ENCODE measurements around the gene DISP2.

DISP2 gene

GRCh38 chr15:40365016-40365415 is 7.0 kb downstream of the DISP2 start:
- TF ChIP-seq, protein P1, sequence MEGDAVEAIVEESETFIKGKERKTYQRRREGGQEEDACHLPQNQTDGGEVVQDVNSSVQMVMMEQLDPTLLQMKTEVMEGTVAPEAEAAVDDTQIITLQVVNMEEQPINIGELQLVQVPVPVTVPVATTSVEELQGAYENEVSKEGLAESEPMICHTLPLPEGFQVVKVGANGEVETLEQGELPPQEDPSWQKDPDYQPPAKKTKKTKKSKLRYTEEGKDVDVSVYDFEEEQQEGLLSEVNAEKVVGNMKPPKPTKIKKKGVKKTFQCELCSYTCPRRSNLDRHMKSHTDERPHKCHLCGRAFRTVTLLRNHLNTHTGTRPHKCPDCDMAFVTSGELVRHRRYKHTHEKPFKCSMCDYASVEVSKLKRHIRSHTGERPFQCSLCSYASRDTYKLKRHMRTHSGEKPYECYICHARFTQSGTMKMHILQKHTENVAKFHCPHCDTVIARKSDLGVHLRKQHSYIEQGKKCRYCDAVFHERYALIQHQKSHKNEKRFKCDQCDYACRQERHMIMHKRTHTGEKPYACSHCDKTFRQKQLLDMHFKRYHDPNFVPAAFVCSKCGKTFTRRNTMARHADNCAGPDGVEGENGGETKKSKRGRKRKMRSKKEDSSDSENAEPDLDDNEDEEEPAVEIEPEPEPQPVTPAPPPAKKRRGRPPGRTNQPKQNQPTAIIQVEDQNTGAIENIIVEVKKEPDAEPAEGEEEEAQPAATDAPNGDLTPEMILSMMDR (IDR thresholded peaks at IDR 0.05): no peak
- no peaks in the 10 kb centered on the region for H3K9me3 ChIP-seq
- no peak for DNase-seq

DNA sequence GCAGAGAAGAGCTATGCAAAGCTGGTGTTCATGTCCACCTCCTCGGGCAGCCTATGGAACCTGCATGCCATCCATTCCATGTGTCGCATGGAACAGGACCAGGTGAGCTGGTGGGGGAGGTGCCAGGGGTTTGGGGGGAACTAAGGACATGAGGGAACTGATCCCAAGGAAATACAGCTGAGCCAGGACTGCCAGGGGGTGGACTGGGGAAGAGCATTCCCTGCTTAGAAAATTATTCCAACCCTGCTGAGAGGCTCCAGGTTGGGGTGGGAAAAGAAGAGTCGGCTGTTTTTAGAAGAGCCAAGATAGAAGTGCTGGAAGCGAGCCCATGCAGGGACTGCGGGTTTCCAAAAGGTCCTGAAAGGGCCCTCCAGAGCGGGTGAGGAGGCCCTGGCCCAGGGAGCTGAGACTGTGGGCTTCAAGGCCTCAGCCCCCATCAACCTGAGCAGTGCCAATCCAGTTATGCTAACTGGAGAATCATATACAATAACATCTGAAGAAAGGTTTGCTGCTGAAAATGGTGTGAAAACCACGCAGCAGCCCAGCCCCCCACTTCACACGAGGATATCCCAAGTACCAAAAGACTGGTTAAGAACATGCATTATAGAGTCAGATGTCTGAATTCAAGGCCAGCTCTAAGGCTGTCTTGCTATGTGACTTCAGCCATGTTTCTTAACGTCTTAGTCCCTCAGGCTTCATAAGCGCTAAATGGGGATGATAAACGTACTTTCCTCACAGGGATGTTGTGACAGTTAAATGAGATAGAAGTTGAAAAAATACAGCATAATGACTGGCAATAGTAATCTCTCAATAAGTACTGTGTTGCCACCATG is 7.8 kb downstream of the DISP2 start:
- TF ChIP-seq, protein P1 (IDR thresholded peaks at IDR 0.05): no peak
- intact Hi-C loops (cut with DNase I; ENCODE audit: low total_unique reads): loop anchor here (2.0 to 10.0 kb wide), 2 partner anchors 45 to 81 kb away; partner anchors contain the start of gene ANKRD63
- no peaks in the 10 kb centered on the region for H3K36me3 ChIP-seq
- no peaks in the 10 kb centered on the region for H3K27me3 ChIP-seq
- H3K27ac ChIP-seq: no peak overlapping the region
- H3K9me3 ChIP-seq: no peaks in the 10 kb centered on the region
- H3K4me1 ChIP-seq: peaks cover 0 to 21% (median 17%) of the 10 kb centered on the region in 4 donors
- no peak for DNase-seq
- no peak overlapping the region for H3K4me3 ChIP-seq

More at GRCh38 chr15:40365016-40365415, 7.0 kb downstream of the DISP2 start:
- peaks cover 0 to 21% (median 17%) of the 10 kb centered on the region in 4 donors for H3K4me1 ChIP-seq
- intact Hi-C loops (cut with DNase I; ENCODE audit: low total_unique reads): loop anchor here (10.0 kb wide), 1 partner anchor 80 kb away; the partner anchor contains the start of gene ANKRD63
- no peaks in the 10 kb centered on the region for H3K27me3 ChIP-seq
- no peak overlapping the region for H3K4me3 ChIP-seq
- H3K36me3 ChIP-seq: no peaks in the 10 kb centered on the region
- no peak overlapping the region for H3K27ac ChIP-seq

DNA sequence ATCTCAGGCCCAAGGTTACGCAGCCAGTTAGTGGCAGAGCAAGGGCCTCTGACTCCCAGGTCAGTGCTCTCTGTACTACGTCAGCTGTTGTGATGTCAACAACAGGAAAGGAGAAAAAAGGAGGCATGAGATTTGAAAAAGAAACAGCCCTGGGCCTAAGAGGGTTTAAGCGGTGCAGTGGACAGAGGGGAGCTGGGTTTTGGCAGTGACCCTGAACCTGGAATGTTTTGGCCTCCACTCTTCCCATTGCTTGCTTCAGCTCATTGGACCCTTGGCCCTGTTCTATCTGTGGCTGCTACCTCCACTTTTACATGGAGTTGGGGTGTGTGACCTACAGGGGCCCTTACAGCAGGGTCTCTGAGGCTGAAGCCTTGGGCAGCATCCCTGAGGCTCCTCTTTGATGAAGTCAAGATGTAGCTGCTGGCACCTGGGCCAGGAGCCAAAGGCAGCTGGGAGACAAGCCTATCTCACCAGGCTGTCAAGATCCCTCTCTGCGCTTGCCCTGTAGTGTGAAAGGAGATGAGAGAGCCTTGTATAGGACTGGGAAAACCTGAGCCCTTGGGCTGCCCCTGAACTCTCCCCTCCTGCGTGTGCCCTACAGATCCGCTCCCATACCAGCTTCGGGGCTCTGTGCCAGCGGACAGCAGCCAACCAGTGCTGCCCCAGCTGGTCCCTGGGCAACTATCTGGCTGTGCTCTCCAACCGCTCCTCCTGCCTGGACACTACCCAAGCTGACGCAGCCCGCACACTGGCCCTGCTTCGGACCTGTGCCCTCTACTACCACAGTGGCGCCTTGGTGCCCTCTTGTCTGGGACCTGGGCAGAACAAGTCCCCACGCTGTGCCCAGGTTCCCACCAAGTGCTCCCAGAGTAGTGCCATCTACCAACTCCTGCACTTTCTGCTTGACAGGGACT is 8.7 kb downstream of the DISP2 start:
- peak overlapping the region in 1 of 2 donors; percentile 48 for H3K27ac ChIP-seq
- TF ChIP-seq, protein P1 (IDR thresholded peaks at IDR 0.05): no peak
- H3K4me3 ChIP-seq: no peak overlapping the region
- intact Hi-C loops (cut with DNase I; ENCODE audit: low total_unique reads): loop anchor here (2.0 to 10.0 kb wide), 2 partner anchors 46 to 82 kb away; partner anchors contain the start of gene ANKRD63
- H3K4me1 ChIP-seq: peaks cover 0 to 21% (median 17%) of the 10 kb centered on the region in 4 donors
- no peaks in the 10 kb centered on the region for H3K36me3 ChIP-seq
- no peaks in the 10 kb centered on the region for H3K9me3 ChIP-seq
- H3K27me3 ChIP-seq: no peaks in the 10 kb centered on the region
- peak in 1 of 2 donors; percentile 88 for DNase-seq

- peak overlapping the region; percentile 29 to 48 for H3K27ac ChIP-seq
- no peaks in the 10 kb centered on the region for H3K27me3 ChIP-seq
- H3K36me3 ChIP-seq: no peaks in the 10 kb centered on the region
- no peaks in the 10 kb centered on the region for H3K9me3 ChIP-seq
- TF ChIP-seq, protein P1 (IDR thresholded peaks at IDR 0.05): no peak
- no peak for DNase-seq
- H3K4me1 ChIP-seq: peaks cover 0 to 21% (median 17%) of the 10 kb centered on the region in 4 donors
- intact Hi-C loops (cut with DNase I; ENCODE audit: low total_unique reads): loop anchor here (2.0 to 10.0 kb wide), 2 partner anchors 47 to 83 kb away; partner anchors contain the start of gene ANKRD63
- peak overlapping the region; percentile 36 to 48 for H3K4me3 ChIP-seq
Measured at GRCh38 chr15:40367371-40367685, 9.3 kb downstream of the DISP2 start.
